ENCODE measurements around the gene MMEL1.
"Not testable (repeated sequence)": the region's sequence is repeated elsewhere in the genome, so short reads cannot be mapped to it uniquely, and the experiment has no call there.

The MMEL1 gene

GRCh38 chr1:2573250-2573920, 59.4 kb downstream of the MMEL1 start:
- no peak for DNase-seq (ENCODE audit: low read depth)

- DNase-seq (ENCODE audit: low read depth): no peak
Measured at GRCh38 chr1:2571348-2571747, 61.5 kb downstream of the MMEL1 start.

DNA sequence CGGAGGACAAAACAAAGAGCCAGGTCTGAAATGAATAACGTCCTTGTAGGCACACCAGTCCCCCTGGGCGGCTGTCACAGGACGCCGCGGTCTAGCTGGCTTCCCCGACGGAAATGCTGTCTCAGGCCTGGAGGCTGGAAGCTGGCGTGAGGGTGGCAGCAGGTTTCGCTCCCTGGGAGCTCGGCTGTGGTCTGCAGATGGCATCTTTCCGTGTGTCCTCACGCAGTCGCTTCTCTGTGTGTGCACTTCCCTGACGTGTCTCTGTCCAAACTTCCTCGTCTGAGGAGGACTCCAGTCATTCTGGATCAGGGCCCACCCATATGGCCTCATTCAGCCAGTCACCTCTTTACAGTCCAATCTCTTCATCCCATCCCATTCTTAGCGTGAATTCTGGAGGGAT, 62.5 kb downstream of the MMEL1 start:
- no peak for DNase-seq (ENCODE audit: low read depth)

GRCh38 chr1:2569703-2570102, 63.1 kb downstream of the MMEL1 start:
- DNase-seq (ENCODE audit: low read depth): not testable (repeated sequence)

DNA sequence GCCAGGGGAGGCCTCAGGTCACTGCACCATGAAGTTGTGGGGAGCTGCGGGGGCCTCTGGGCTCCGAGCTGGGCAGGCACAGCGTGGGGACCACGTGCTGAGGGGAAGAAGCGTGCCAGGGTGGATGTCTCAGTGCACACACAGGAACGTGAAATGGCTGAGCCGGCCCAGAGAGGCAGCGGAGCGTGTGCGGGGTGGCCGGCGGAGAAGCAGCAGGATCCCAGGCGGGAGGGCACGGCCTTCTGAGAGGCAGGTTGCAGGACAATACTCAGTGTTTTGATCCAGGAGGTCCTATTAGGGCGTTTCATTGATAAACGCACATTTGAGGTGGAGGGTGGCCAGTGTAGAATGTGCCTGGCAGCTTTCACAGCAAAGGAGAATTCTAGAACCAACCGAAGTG, 63.8 kb downstream of the MMEL1 start:
- no peak for DNase-seq (ENCODE audit: low read depth)

DNA sequence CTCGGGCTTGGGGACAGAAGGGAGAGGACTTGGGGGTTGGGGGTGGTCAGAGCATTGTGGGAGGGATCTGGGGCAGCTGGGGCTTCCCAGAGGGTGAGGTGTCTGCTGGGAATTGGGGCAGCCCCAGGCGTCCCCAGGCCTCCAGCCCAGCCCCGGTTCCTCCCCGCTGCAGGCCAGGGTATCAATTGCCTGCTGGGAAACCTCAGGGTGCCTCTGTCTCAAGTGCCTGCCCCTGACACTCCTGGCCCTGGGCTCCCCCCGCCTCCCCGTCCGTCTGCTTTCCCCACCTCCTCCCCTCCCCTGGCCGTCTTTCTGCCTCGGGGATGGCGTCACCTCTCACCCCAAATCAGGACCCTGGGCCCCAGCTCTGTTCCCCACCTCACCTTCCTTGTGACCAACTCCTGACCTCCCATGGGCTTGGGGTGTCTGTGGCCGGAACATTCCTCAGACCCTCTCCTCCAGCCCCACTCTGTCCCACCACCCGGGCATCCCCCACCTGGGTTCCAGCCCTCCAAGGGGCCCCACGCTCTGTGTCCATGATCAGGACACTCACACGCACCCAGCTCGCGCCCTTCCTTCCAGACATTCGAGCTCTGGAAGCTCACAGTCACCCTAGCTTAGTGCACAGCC, 64.5 kb downstream of the MMEL1 start:
- not testable (repeated sequence) for DNase-seq (ENCODE audit: low read depth)

DNA sequence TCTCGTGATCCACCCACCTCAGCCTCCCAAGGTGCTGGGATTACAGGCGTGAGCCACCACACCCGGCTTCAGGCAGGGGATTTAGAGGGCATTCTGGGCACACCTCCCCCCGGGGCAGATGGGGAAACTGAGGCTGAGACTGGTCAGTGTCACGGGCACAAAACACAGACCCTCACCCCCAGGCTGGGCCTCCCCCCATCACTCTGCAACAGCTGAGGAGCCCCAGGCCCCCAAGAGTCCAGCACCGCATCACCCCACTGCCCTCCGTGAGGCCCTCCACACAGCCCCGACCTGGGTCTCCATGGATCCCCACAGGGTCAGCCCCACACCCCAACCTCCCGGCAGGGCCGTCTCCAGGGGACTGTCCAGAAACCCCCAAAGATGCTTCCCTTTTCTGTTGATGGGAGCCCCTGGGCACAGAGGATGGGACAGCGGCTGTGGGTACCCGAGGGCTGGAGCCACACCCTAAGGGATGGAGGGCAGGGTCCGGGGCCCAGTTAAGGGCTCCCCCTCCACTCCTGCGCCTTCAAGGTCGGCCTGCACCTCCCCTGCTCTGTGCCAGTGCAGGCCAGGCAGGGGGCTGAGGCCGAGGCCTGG, 65.6 kb downstream of the MMEL1 start:
- no peak for DNase-seq (ENCODE audit: low read depth)

DNA sequence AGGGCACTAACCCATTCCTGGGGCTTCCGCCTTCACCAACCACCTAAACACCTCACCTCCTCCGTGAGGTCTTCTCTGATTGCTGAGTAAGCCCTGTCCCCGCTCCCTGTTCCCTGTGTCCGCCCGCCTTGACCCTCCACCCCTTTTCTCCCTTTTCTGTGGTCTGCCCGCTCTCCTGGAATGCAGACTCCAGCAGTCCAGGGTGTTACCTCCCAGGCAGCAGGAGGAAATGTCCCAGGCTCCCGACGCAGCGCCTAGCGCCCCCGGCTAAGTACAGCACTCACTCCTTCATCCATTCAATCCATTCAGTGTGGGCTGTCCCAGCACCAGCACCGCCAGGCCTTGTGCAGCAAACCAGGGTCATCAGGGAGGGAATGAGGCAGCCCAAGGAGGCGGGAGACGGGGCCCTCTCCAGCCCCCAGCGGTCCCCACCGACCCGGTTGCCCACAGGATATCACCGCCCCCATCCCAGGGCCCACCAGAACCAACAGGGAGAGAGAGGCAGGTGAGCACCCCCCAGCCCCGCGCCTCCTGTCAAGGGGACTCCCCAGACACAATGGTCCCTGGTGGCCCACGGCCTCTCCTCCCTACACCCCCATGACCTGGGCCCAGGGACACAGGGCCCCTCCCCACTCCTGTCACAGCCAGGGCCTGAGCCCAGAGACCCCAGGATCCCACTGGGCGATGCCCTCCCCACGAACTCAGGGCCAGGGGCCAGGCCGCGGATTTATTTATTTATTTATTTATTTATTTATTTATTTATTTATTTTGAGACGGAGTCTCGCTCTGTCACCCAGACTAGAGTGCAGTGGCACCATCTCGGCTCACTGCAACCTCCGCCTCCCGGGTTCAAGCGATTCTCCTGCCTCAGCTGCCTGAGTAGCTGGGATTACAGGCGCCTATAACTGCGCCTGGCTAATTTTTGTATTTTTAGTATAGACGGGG, 66.4 kb downstream of the MMEL1 start:
- DNase-seq (ENCODE audit: low read depth): no peak

DNA sequence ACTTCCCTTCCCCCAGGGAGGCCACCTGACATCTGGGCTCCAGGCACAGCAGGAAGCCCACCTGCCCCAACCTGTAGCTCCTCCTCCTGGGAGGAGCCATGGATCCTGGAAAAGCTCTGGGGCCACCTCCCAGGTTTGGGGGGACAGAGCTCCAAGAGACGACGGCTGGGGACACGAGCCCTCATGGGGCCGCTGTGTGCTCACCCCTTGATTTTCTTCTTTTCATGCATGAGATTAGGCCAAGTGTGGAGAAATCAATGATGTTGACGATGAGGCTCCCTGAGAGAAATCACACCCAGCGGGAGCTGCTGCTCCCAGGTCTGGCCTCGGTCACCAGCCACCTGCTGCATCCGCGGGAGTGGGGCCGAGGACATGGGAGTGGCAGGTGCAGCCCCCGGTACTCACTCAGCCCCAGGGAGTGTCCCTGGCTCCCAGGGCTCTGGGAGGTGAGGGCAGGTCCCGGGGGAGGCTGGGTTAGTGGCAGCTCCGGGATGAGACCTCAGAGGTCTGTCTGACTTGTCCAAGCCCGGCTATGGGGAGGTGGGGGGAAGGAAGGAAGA, 67.9 kb downstream of the MMEL1 start:
- DNase-seq (ENCODE audit: low read depth): no peak

- no peak for DNase-seq (ENCODE audit: low read depth)
Measured at GRCh38 chr1:2564006-2564814, 68.6 kb downstream of the MMEL1 start.

DNA sequence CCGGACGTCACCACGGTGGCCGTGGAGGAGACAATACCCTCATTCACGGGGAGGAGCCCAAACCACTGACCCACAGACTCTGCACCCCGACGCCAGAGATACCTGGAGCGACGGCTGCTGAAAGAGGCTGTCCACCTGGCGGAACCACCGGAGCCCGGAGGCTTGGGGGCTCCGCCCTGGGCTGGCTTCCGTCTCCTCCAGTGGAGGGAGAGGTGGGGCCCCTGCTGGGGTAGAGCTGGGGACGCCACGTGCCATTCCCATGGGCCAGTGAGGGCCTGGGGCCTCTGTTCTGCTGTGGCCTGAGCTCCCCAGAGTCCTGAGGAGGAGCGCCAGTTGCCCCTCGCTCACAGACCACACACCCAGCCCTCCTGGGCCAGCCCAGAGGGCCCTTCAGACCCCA, 69.6 kb downstream of the MMEL1 start:
- no peak for DNase-seq (ENCODE audit: low read depth)

GRCh38 chr1:2561898-2562895, 70.6 kb downstream of the MMEL1 start:
- DNase-seq (ENCODE audit: low read depth): no peak

DNA sequence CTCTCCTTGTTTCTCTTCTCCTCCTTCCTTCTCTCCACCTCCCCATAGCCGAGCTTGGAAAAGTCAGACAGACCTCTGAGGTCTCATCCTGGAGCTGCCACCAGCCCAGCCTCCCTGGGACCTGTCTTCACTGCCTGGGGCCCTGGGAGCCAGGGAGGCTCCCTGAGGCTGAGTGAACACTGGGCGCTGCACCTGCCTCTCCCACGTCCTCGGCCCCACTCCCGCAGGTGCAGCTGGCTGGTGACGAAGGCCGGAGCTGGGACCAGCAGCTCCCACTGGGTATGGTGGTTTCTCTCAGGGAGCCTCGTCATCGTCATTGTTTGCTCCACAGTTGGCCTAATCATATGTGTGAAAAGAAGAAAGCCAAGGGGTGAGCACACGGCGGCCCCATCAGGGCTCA, 71.4 kb downstream of the MMEL1 start:
- no peak for DNase-seq (ENCODE audit: low read depth)

DNA sequence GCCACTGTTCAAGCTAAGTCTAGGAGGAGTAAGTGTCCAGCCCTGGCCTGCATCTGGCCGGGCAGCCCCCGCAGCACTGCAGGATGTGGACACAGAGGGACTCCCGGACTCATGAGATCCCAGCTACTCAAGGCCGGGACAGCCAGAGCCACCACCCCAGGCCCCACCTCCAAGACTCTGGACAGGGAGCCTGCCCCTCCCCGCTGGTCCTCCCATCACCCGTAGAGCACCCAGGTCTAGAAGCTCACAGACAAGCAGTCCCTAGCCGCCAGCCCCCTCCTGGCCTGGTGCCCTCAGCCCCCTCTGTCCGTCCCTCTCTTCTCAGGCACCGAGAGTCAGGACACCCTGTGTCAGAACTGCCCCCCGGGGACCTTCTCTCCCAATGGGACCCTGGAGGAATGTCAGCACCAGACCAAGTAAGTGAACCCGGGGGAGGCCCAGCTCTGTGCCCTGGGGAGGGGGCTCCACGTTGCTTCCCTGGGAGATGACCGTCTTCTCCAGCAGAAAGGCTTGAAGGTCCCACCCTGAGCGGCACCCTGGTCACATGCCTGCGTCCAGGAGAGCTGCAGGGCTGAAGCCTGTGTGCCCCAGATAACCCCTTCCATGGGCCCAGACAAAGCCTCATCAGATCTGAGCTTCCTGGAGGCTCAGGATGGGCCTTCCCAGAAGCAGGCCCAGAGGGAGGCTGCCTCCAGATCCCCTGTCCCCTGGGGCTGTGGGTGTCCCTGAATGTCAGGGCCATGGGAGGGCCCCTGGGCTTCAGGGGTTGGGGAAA, 72.3 kb downstream of the MMEL1 start:
- DNase-seq (ENCODE audit: low read depth): no peak

DNA sequence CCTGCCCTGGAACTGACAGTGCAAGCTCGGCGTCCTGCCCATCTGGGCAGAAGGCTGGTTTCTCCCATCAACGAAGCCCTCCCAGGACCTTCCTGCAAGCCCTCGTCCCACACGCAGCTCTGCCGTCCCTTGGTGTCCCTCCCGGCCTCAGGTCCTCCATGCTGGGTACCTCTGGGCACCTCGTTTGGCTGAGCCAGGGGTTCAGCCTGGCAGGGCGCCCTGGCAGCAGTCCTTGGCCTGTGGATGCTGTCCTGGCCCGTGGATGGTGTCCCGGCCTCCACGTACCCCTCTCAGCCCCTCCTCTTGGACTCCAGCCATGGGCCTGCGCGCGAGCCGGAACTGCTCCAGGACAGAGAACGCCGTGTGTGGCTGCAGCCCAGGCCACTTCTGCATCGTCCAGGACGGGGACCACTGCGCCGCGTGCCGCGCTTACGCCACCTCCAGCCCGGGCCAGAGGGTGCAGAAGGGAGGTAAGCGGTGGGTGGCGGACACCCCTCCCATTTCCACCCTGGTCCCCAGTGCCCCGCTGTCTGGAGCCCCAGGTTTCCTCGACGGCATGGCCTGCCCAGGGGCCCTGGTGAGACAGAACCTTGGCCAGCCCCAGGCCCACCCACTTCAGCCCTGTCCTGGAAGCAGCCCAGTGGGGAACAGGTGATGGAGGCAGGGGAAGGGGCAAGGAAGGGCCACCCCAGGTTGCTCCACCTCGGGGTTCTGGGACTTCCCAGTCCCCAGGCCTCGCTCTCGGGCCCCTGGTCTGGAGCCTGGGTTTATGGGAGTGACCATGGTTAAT, 73.1 kb downstream of the MMEL1 start:
- no peak for DNase-seq (ENCODE audit: low read depth)

DNA sequence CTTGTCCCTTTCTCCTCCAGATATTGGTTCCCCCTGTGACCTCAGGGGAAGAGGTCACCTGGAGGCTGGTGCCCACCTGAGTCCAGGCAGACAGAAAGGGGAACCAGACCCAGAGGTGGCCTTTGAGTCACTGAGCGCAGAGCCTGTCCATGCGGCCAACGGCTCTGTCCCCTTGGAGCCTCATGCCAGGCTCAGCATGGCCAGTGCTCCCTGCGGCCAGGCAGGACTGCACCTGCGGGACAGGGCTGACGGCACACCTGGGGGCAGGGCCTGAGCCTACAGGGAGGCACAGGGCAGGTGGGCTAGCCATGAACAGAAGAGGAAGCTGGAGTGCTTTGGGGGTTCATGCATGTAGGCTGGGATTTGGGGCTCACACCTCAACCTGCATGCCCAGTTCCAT, 74.0 kb downstream of the MMEL1 start:
- DNase-seq (ENCODE audit: low read depth): no peak

DNA sequence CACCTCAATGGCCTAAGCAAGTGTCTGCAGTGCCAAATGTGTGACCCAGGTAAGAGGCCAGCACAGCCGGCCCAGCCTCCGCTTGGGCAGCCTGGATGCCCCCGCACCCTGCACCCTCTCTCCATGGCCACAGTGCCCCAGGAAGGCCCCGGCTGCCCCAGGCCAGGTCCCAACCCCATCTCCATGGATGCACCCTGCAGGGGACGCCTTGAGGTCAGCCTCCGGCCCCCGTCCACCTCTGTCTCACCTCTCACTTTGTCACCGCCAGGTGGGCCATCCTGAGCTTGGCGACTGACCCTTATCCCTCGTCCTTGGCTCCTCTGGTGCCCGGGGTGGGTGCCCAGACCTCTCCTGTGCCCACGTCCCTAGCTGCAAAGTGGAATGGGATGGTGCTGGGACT, 74.4 kb downstream of the MMEL1 start:
- DNase-seq (ENCODE audit: low read depth): no peak

Measured in GM04504 (cell line).